Esophagus squamous epithelium (tissue), 5 donors: Measurements from ENCODE around the gene GABBR2. TPM values are rescaled to one million over a fixed set of nuclear protein-coding genes. Genes with fewer than 3 reads are reported as not detected.

Experiments
- DNase-seq: peaks from one replicate; lab custom pipeline; 2025; lab: John Stamatoyannopoulos, UW
- H3K27ac ChIP-seq, 4 donors: fragments of 200-600 bp; sonication (generic); one replicate each; pipeline ENCODE4 v1.5.1; 2016 to 2019; ENCODE audit warnings: mild to moderate bottlenecking in 1 of 4
- H3K27me3 ChIP-seq, 4 donors: fragments of 200-600 bp; sonication (generic); 1 replicate in 3 of 4; 2 replicates in 1 of 4; pipeline versions ENCODE4 v1.5.1 to v1.6.0; 2017 to 2021; ENCODE audit warnings: antibody characterized with exemption in 1 of 4
- H3K36me3 ChIP-seq, 3 donors: fragments of 200-600 bp; sonication (generic); one replicate each; pipeline ENCODE4 v1.5.1; 2016 to 2019
- H3K4me1 ChIP-seq, 3 donors: fragments of 200-600 bp; sonication (generic); one replicate each; pipeline ENCODE4 v1.5.1; 2017 to 2019
- H3K4me3 ChIP-seq, 4 donors: fragments of 200-600 bp; sonication (generic); 1 replicate in 3 of 4; 2 replicates in 1 of 4; pipeline ENCODE4 v1.5.1; 2016 to 2019; ENCODE audit warnings: mild to moderate bottlenecking in 2 of 4, moderate library complexity in 1 of 4
- H3K9me3 ChIP-seq, 3 donors: fragments of 200-600 bp; sonication (generic); one replicate each; pipeline ENCODE4 v1.5.1; 2016 to 2019
- POLR2A ChIP-seq, 4 donors: fragments of 450-650 bp; IDR thresholded peaks; one replicate each; pipeline ENCODE4 v1.6.1; 2017; ENCODE audit warnings: antibody characterized with exemption in 4 of 4, mild to moderate bottlenecking in 4 of 4, moderate library complexity in 3 of 4
- WGBS, 2 donors: methylation state at CpG; one replicate each; pipeline ENCODE4 v1.1.5; 2018; 5-methylcytosine and 5-hydroxymethylcytosine counted together
- intact Hi-C: fragments of 100-400 bp; cut with DNase I; formaldehyde crosslinking; loops from one replicate; pipeline ENCODE4 v1.15.0; 2022
- total RNA-seq, 4 donors: library from RNA; depleted of rRNA; stranded (reverse); fragments of >200 nt; gene quantifications; one replicate each; pipeline ENCODE4 v1.1.0, GENCODE V29; 2016
- TF ChIP-seq, protein P1 (sequence below), 6 experiments: fragments of 450-650 bp in 4 of 6; fragments of 200-600 bp in 2 of 6; sonication (generic) in 2 of 6; IDR thresholded peaks; one replicate each; pipeline ENCODE4 v1.5.1; 2016 to 2019; ENCODE audit warnings: antibody characterized with exemption in 6 of 6, mild to moderate bottlenecking in 4 of 6, moderate library complexity in 4 of 6
- donor health status: DM: yes; HTN: yes; CAD: no.

Gene GABBR2
- total RNA-seq, 4 donors from 2014 or later: not detected

DNA sequence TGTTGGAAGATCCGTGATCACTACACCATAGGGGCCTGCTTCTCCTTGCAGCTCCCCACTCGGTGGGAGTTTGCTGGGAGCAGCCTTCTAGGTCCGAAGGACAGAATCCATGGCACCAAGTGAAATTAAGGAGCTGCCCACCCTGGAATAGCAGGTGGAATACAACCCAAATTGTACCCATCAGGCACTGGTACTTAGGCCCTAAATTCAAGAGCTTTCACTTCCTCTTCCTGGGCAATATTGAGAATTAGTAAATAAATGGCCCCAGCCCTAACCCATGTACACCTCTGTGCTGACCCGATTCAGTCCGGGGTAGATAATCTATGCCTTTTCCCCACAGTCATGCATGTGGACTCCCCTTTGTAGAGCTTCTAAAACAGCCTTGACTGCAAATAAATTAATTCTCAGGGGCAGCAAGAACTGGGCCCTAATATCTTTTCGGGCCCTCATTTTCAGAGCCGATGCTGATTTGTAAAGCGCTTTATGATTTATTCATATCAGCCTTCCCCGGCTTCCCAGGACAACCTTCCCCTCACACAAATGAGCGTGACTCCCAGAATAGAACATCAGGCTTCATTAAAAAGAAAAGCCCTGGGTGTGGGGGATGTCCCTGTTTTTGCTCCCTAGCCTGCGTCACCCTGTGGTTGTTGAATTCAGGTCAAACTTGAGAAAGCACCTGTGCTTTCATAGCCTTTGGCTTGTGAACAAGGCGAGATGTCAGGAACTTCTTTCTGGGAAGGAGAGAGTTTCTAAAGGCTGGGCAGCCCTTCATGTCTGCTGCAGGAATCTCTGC lies 327.2 kb downstream of the GABBR2 start:
- no peak for DNase-seq
- intact Hi-C loops: no loop called here
- Histone ChIP-seq H3K27ac (no peak overlapping the region), H3K36me3 (no peaks in the 10 kb centered on the region), H3K9me3 (no peaks in the 10 kb centered on the region), H3K4me3 (no peak overlapping the region), H3K4me1 (no peaks in the 10 kb centered on the region), H3K27me3 (no peaks in the 10 kb centered on the region)
- TF ChIP-seq, protein P1, sequence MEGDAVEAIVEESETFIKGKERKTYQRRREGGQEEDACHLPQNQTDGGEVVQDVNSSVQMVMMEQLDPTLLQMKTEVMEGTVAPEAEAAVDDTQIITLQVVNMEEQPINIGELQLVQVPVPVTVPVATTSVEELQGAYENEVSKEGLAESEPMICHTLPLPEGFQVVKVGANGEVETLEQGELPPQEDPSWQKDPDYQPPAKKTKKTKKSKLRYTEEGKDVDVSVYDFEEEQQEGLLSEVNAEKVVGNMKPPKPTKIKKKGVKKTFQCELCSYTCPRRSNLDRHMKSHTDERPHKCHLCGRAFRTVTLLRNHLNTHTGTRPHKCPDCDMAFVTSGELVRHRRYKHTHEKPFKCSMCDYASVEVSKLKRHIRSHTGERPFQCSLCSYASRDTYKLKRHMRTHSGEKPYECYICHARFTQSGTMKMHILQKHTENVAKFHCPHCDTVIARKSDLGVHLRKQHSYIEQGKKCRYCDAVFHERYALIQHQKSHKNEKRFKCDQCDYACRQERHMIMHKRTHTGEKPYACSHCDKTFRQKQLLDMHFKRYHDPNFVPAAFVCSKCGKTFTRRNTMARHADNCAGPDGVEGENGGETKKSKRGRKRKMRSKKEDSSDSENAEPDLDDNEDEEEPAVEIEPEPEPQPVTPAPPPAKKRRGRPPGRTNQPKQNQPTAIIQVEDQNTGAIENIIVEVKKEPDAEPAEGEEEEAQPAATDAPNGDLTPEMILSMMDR (IDR thresholded peaks at IDR 0.05): no peak
- WGBS, 2 donors: 80 to 84% methylated on average over 8 to 9 of the region's 12 CpGs

DNA sequence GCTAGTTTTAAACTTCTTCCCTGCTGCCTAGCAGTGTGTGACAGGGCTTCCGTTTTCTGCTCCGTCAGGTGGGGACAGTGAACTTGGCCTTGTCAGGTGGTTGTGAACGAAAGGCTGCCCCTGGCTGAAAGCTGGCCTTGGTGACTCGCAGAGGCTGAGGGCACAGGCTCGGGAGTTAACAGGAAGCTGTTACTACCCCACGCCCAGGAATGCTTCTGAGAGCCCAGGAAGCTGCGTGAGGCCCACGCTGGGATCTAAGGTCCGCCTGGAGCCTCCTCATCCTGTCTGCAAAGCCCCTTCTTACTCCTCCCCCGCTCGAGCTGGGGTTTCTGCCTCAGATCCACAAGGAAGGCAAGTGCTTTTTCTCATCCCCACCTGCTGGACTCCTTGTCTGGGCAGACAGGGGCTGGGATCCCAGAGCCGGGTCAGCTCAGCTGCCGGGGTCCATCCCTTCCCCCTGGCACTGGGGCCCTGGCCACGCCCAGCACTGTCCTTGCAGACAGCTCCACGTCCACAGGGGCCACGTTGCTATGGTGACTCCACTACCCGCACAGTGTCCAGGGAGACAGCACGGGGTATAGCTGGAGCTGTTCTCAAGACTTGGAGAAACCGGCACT lies 328.6 kb downstream of the GABBR2 start:
- 41 to 44% methylated on average over 11 to 13 of the region's 19 CpGs for WGBS, 2 donors
- Histone ChIP-seq H3K4me1 (no peaks in the 10 kb centered on the region), H3K27me3 (no peaks in the 10 kb centered on the region), H3K9me3 (no peaks in the 10 kb centered on the region), H3K27ac (no peak overlapping the region), H3K36me3 (no peaks in the 10 kb centered on the region), H3K4me3 (no peak overlapping the region)
- TF ChIP-seq POLR2A (IDR thresholded peaks at IDR 0.05): no peak
- TF ChIP-seq, protein P1 (IDR thresholded peaks at IDR 0.05): no peak
- intact Hi-C loops: no loop called here
- DNase-seq: no peak

DNA sequence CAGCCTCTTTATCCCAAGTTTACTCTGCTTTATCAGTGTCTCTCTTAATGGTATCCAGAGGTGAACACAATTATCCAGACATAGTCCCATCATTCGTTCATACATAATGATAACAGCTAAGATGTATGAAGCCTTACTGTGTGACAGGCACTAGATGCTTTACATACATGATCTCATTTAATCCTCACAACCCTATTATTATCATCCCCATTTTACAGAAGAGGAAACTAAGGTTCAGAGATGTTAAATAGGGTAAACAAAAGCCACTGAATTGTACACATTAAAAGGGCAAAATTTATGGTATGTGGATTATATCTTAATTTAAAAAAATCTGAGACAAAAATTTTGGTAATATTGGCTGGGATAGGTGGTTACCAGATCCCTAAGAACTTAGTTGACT lies 329.2 kb downstream of the GABBR2 start:
- H3K36me3 ChIP-seq: no peaks in the 10 kb centered on the region
- intact Hi-C loops: no loop called here
- no peak for TF ChIP-seq POLR2A (IDR thresholded peaks at IDR 0.05)
- TF ChIP-seq, protein P1 (IDR thresholded peaks at IDR 0.05): no peak
- H3K27ac ChIP-seq: no peak overlapping the region
- no peaks in the 10 kb centered on the region for H3K4me1 ChIP-seq
- 38 to 88% methylated on average over 1 of the region's 1 CpG for WGBS, 2 donors
- no peak overlapping the region for H3K4me3 ChIP-seq
- no peaks in the 10 kb centered on the region for H3K9me3 ChIP-seq
- DNase-seq: no peak
- no peaks in the 10 kb centered on the region for H3K27me3 ChIP-seq

DNA sequence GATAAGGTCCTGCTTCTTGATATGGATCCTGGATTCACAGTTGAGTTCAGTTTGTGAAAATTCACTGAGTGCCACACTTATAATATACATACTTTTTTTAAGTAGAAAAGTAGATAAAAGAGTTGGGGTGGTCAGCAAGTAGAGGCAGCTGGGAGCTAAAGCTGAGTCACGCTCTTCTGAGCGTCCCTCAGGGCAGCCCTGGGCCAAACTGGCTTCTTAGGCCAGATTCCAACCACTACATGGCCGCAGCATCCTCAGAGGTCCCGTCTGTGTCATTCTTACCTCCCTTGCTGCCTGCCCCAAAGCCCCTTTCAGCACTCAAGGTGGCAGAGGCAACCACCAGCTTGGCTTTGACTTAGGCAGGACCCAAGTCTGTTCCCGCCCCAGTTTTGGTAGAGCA lies 329.9 kb downstream of the GABBR2 start:
- WGBS, 2 donors: 71 to 85% methylated on average over 4 of the region's 5 CpGs
- Histone ChIP-seq H3K4me3 (no peak overlapping the region), H3K36me3 (no peaks in the 10 kb centered on the region), H3K27ac (no peak overlapping the region), H3K9me3 (no peaks in the 10 kb centered on the region), H3K27me3 (no peaks in the 10 kb centered on the region), H3K4me1 (no peaks in the 10 kb centered on the region)
- no peak for TF ChIP-seq POLR2A (IDR thresholded peaks at IDR 0.05)
- TF ChIP-seq, protein P1 (IDR thresholded peaks at IDR 0.05): no peak
- DNase-seq: no peak
- intact Hi-C loops: no loop called here

DNA sequence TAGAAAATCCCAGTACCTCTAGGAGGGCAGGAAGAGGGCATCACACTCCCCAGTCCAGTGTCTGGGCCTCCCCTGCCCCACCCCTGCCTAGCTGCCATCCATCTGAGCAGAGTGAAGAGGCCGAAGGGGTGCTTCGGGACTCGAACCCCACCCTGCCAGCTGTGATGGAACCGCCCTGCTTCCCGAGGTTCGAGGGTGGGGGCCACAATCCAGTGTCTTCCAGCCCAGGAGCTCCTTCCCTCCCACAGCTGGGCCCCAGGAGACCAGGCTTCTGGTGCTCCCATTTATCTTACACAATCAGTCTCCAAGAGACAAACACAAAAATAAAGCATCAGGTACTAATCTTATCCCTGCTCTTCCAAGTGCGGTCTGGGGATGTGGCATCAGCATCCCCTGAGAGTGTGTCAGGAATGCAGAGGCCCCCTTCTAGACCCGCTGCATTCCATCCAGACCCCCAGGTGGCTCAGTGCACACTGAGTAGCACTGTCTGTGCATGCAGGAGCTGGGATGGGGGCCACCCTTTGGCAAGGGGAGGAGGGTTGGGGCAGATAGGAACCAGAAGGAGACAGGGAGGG lies 330.4 kb downstream of the GABBR2 start:
- Histone ChIP-seq H3K27me3 (no peaks in the 10 kb centered on the region), H3K9me3 (no peaks in the 10 kb centered on the region), H3K36me3 (no peaks in the 10 kb centered on the region), H3K27ac (no peak overlapping the region), H3K4me3 (no peak overlapping the region), H3K4me1 (no peaks in the 10 kb centered on the region)
- intact Hi-C loops: no loop called here
- TF ChIP-seq, protein P1 (IDR thresholded peaks at IDR 0.05): no peak
- no peak for TF ChIP-seq POLR2A (IDR thresholded peaks at IDR 0.05)
- no peak for DNase-seq
- 75 to 90% methylated on average over 2 to 8 of the region's 8 CpGs for WGBS, 2 donors
